ENCODE results near the gene SERPINI1.
"Not testable (repeated sequence)": the region's sequence is repeated elsewhere in the genome, so short reads cannot be mapped to it uniquely, and the experiment has no call there.

Gene SERPINI1

GRCh38 chr3:167823738-167824137 lies 88.2 kb downstream of the SERPINI1 start:
- Histone ChIP-seq H3K23ac (ENCODE audit: low read length) (no peak overlapping the region), H3K4me3 (ENCODE audit: low read depth, low read length) (no peak overlapping the region), H3K27ac (ENCODE audit: low read depth, low read length) (no peak overlapping the region), H2AFZ (ENCODE audit: insufficient read depth, low read length, poor library complexity) (no peak overlapping the region), H4K12ac (ENCODE audit: low read depth, low read length) (no peak overlapping the region), H3K9ac (ENCODE audit: low read length) (no peak overlapping the region), H3K79me1 (ENCODE audit: low read length) (no peaks in the 10 kb centered on the region), H3K18ac (ENCODE audit: low read length) (no peak overlapping the region), H3K4me2 (ENCODE audit: low read length) (no peak overlapping the region), H3K27me3 (ENCODE audit: insufficient read depth, low read length) (no peaks in the 10 kb centered on the region), H3K14ac (ENCODE audit: low read length) (no peak overlapping the region), H3K4me1 (ENCODE audit: control insufficient read depth in 1 of 2, insufficient read depth in 2 of 2, low read length in 2 of 2) (no peaks in the 10 kb centered on the region), H3K9me3 (ENCODE audit: insufficient read depth, low read depth, low read length) (no peaks in the 10 kb centered on the region), H4K8ac (ENCODE audit: low read depth, low read length) (no peak overlapping the region), H3K36me3 (ENCODE audit: control insufficient read depth in 1 of 2, insufficient read depth in 2 of 2, low read length in 2 of 2) (no peaks in the 10 kb centered on the region), H2AK5ac (ENCODE audit: low read length) (no peak overlapping the region), H2BK12ac (ENCODE audit: low read length) (no peak overlapping the region), H4K91ac (ENCODE audit: low read depth, low read length) (no peak overlapping the region), H3K79me2 (ENCODE audit: control insufficient read depth, insufficient read depth, low read length, poor library complexity) (no peaks in the 10 kb centered on the region), H3K4ac (ENCODE audit: low read depth, low read length) (no peak overlapping the region), H2BK5ac (ENCODE audit: low read depth, low read length, poor library complexity) (no peak overlapping the region), H2BK120ac (ENCODE audit: insufficient read depth, low read length, poor library complexity) (no peak overlapping the region)
- no CpG with 5 or more reads among the region's 3 CpGs for WGBS (ENCODE audit: extremely low coverage, insufficient coverage, insufficient read length)
- DNase-seq: no peak

- not testable (repeated sequence) for H3K4ac ChIP-seq (ENCODE audit: low read depth, low read length); H4K8ac ChIP-seq (ENCODE audit: low read depth, low read length); H3K4me1 ChIP-seq (ENCODE audit: control insufficient read depth in 1 of 2, insufficient read depth in 2 of 2, low read length in 2 of 2); DNase-seq; H2AK5ac ChIP-seq (ENCODE audit: low read length); H3K14ac ChIP-seq (ENCODE audit: low read length); H3K79me1 ChIP-seq (ENCODE audit: low read length); H3K27me3 ChIP-seq (ENCODE audit: insufficient read depth, low read length); H3K4me2 ChIP-seq (ENCODE audit: low read length); H2BK5ac ChIP-seq (ENCODE audit: low read depth, low read length, poor library complexity); H3K18ac ChIP-seq (ENCODE audit: low read length); H3K23ac ChIP-seq (ENCODE audit: low read length); H3K36me3 ChIP-seq (ENCODE audit: control insufficient read depth in 1 of 2, insufficient read depth in 2 of 2, low read length in 2 of 2); H3K79me2 ChIP-seq (ENCODE audit: control insufficient read depth, insufficient read depth, low read length, poor library complexity); H3K9ac ChIP-seq (ENCODE audit: low read length); H2BK12ac ChIP-seq (ENCODE audit: low read length); H3K27ac ChIP-seq (ENCODE audit: low read depth, low read length); H3K9me3 ChIP-seq (ENCODE audit: insufficient read depth, low read depth, low read length); H4K12ac ChIP-seq (ENCODE audit: low read depth, low read length); H4K91ac ChIP-seq (ENCODE audit: low read depth, low read length); H2AFZ ChIP-seq (ENCODE audit: insufficient read depth, low read length, poor library complexity); H3K4me3 ChIP-seq (ENCODE audit: low read depth, low read length); H2BK120ac ChIP-seq (ENCODE audit: insufficient read depth, low read length, poor library complexity)
- no CpG with 5 or more reads among the region's 11 CpGs for WGBS (ENCODE audit: extremely low coverage, insufficient coverage, insufficient read length)
Measured at GRCh38 chr3:167827588-167827987, 92.1 kb downstream of the SERPINI1 start.

- WGBS (ENCODE audit: extremely low coverage, insufficient coverage, insufficient read length): no CpG with 5 or more reads among the region's 2 CpGs
- Histone ChIP-seq H2AFZ (ENCODE audit: insufficient read depth, low read length, poor library complexity) (no peak overlapping the region), H3K4me2 (ENCODE audit: low read length) (no peak overlapping the region), H2AK5ac (ENCODE audit: low read length) (no peak overlapping the region), H3K9ac (ENCODE audit: low read length) (no peak overlapping the region), H3K4ac (ENCODE audit: low read depth, low read length) (no peak overlapping the region), H3K79me1 (ENCODE audit: low read length) (no peaks in the 10 kb centered on the region), H3K4me3 (ENCODE audit: low read depth, low read length) (no peak overlapping the region), H3K9me3 (ENCODE audit: insufficient read depth, low read depth, low read length) (no peaks in the 10 kb centered on the region), H3K27me3 (ENCODE audit: insufficient read depth, low read length) (no peaks in the 10 kb centered on the region), H3K36me3 (ENCODE audit: control insufficient read depth in 1 of 2, insufficient read depth in 2 of 2, low read length in 2 of 2) (no peaks in the 10 kb centered on the region), H2BK120ac (ENCODE audit: insufficient read depth, low read length, poor library complexity) (no peak overlapping the region), H2BK12ac (ENCODE audit: low read length) (no peak overlapping the region), H3K79me2 (ENCODE audit: control insufficient read depth, insufficient read depth, low read length, poor library complexity) (no peaks in the 10 kb centered on the region), H4K12ac (ENCODE audit: low read depth, low read length) (no peak overlapping the region), H3K4me1 (ENCODE audit: control insufficient read depth in 1 of 2, insufficient read depth in 2 of 2, low read length in 2 of 2) (no peaks in the 10 kb centered on the region), H4K8ac (ENCODE audit: low read depth, low read length) (no peak overlapping the region), H3K14ac (ENCODE audit: low read length) (no peak overlapping the region), H3K18ac (ENCODE audit: low read length) (no peak overlapping the region), H3K23ac (ENCODE audit: low read length) (no peak overlapping the region), H4K91ac (ENCODE audit: low read depth, low read length) (no peak overlapping the region), H2BK5ac (ENCODE audit: low read depth, low read length, poor library complexity) (no peak overlapping the region), H3K27ac (ENCODE audit: low read depth, low read length) (no peak overlapping the region)
- DNase-seq: no peak
Measured at GRCh38 chr3:167829071-167829470, 93.5 kb downstream of the SERPINI1 start.

- no peak overlapping the region for H4K91ac ChIP-seq (ENCODE audit: low read depth, low read length)
- H2AFZ ChIP-seq (ENCODE audit: insufficient read depth, low read length, poor library complexity): no peak overlapping the region
- H2BK120ac ChIP-seq (ENCODE audit: insufficient read depth, low read length, poor library complexity): no peak overlapping the region
- H3K4ac ChIP-seq (ENCODE audit: low read depth, low read length): no peak overlapping the region
- no peak overlapping the region for H3K9ac ChIP-seq (ENCODE audit: low read length)
- no peak overlapping the region for H3K27ac ChIP-seq (ENCODE audit: low read depth, low read length)
- no peak overlapping the region for H2AK5ac ChIP-seq (ENCODE audit: low read length)
- no peaks in the 10 kb centered on the region for H3K9me3 ChIP-seq (ENCODE audit: insufficient read depth, low read depth, low read length)
- no peak overlapping the region for H3K14ac ChIP-seq (ENCODE audit: low read length)
- no peak overlapping the region for H3K18ac ChIP-seq (ENCODE audit: low read length)
- no peaks in the 10 kb centered on the region for H3K79me1 ChIP-seq (ENCODE audit: low read length)
- H3K4me3 ChIP-seq (ENCODE audit: low read depth, low read length): no peak overlapping the region
- H4K12ac ChIP-seq (ENCODE audit: low read depth, low read length): no peak overlapping the region
- no peaks in the 10 kb centered on the region for H3K27me3 ChIP-seq (ENCODE audit: insufficient read depth, low read length)
- no peaks in the 10 kb centered on the region for H3K36me3 ChIP-seq (ENCODE audit: control insufficient read depth in 1 of 2, insufficient read depth in 2 of 2, low read length in 2 of 2)
- no CpG with 5 or more reads among the region's 4 CpGs for WGBS (ENCODE audit: extremely low coverage, insufficient coverage, insufficient read length)
- no peaks in the 10 kb centered on the region for H3K4me1 ChIP-seq (ENCODE audit: control insufficient read depth in 1 of 2, insufficient read depth in 2 of 2, low read length in 2 of 2)
- no peak overlapping the region for H3K23ac ChIP-seq (ENCODE audit: low read length)
- H2BK12ac ChIP-seq (ENCODE audit: low read length): no peak overlapping the region
- no peak overlapping the region for H2BK5ac ChIP-seq (ENCODE audit: low read depth, low read length, poor library complexity)
- no peak overlapping the region for H3K4me2 ChIP-seq (ENCODE audit: low read length)
- DNase-seq: no peak
- no peaks in the 10 kb centered on the region for H3K79me2 ChIP-seq (ENCODE audit: control insufficient read depth, insufficient read depth, low read length, poor library complexity)
- H4K8ac ChIP-seq (ENCODE audit: low read depth, low read length): no peak overlapping the region
Measured at GRCh38 chr3:167830007-167830406, 94.5 kb downstream of the SERPINI1 start.

Data from trophoblast cell (in vitro differentiated cells and primary cell).